Stimulated activated CD4-positive, alpha-beta T cell treated with anti-CD3 and anti-CD28 coated beads, Interleukin-4, amount 100 ng/mL, for 1 hour (primary cell): ENCODE measurements around the gene AMBRA1.
"Not testable (repeated sequence)": the region's sequence is repeated elsewhere in the genome, so short reads cannot be mapped to it uniquely, and the experiment has no call there.

Experiments
- DNase-seq: peaks from one replicate; pipeline ENCODE4 v3.0.0-alpha.2; 2020

AMBRA1 gene

GRCh38 chr11:46379482-46380293, 214.1 kb downstream of the AMBRA1 start:
- DNase-seq, result not testable (repeated sequence)

DNA sequence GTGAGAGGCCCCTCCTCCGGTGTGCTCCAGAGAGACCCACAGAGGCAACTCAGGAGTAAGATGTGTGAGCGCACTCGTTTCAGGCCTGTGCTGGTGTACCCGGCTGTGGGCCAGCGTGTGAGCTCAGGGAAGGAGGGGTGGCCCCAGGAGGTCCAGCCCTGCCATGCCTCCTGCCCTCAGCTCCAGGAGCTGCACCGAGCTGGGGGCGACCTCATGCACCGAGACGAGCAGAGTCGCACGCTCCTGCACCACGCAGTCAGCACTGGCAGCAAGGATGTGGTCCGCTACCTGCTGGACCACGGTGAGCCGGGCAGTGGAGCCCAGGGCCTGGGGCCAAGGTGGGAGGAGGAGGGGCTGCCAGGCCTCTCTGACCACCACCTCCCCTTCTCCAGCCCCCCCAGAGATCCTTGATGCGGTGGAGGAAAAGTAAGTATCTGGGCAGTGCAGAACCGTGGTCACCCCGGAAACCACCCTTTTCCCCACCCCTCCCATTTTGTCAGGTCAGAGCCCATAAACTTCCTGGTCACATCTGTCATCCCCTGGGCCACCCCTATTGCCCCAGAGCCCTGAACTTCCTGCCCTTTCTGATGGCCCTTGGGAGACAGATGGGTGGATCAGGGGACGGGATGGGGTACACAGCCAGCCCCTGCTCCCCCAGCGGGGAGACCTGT, 214.9 kb downstream of the AMBRA1 start:
- no peak for DNase-seq

GRCh38 chr11:46378296-46378695, 215.5 kb downstream of the AMBRA1 start:
- no peak for DNase-seq

- no peak for DNase-seq
Observed at GRCh38 chr11:46377831-46378230, 216.0 kb downstream of the AMBRA1 start.

DNA sequence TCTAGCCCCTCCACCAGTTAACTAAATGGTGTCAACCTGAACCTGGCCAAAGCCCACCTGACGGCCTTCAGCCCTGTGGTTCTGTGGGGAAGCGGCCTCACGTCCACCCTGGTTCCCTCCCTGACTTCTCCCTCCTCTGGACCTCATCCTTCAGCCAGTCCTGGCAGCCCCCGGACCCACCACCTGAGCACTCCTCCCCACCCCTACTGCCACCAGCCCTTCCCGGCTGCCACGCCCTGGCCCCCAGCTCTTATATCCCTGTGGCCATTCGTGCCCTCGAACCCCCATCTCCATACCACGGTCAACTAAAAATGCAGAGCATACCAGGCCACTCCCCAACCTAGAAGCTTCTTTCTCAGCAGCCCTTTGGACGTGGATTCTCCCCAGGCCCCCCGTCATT, 216.5 kb downstream of the AMBRA1 start:
- no peak for DNase-seq

DNA sequence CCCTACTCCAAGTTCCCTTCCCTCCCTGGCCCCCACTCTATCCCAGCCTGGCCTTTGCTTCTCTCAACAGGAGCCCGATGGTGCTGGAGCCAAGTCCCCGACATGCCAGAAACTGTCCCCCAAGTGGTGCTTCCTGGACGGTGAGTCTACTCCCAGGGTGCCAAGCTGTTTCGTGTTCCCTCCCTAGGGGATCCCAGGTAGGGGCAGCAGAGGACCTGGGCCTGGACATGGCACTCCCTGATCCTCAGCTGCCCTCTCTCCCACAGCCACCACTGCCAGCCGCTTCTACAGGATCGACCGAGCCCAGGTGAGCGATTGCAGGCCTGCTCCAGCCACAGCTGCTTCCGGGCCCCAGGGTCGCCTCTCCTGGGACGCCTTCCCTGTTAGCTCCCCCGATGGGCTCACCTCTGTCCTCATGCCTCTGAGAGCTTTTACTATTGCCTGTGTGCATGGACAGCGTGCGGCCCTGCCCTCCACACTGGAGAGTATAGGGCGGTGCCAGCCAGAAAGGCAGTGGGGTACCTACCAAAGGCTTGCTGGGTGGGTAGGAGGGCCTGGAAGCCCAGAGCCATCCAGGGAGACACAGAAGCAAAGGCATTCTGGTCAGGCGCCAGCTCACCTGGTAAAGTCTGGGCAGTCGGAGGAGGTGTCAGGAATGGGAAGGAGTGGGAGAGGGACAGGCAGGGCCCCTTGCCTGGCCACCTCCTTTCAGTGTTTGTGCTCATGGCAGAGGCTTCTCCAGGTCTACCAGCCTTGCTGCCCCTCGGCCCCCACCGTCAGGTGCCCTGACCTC, 217.4 kb downstream of the AMBRA1 start:
- DNase-seq, result no peak

GRCh38 chr11:46375392-46376101, 218.3 kb downstream of the AMBRA1 start:
- DNase-seq, result no peak

GRCh38 chr11:46374815-46375214, 219.0 kb downstream of the AMBRA1 start:
- DNase-seq, result no peak

- DNase-seq, result no peak
Observed at GRCh38 chr11:46373787-46374740, 219.8 kb downstream of the AMBRA1 start.

GRCh38 chr11:46372501-46372900, 221.3 kb downstream of the AMBRA1 start:
- DNase-seq, result not testable (repeated sequence)

GRCh38 chr11:46372086-46372485, 221.7 kb downstream of the AMBRA1 start:
- no peak for DNase-seq

GRCh38 chr11:46371262-46371661, 222.6 kb downstream of the AMBRA1 start:
- not testable (repeated sequence) for DNase-seq

- DNase-seq, result no peak
Observed at GRCh38 chr11:46370253-46370652, 223.6 kb downstream of the AMBRA1 start.

DNA sequence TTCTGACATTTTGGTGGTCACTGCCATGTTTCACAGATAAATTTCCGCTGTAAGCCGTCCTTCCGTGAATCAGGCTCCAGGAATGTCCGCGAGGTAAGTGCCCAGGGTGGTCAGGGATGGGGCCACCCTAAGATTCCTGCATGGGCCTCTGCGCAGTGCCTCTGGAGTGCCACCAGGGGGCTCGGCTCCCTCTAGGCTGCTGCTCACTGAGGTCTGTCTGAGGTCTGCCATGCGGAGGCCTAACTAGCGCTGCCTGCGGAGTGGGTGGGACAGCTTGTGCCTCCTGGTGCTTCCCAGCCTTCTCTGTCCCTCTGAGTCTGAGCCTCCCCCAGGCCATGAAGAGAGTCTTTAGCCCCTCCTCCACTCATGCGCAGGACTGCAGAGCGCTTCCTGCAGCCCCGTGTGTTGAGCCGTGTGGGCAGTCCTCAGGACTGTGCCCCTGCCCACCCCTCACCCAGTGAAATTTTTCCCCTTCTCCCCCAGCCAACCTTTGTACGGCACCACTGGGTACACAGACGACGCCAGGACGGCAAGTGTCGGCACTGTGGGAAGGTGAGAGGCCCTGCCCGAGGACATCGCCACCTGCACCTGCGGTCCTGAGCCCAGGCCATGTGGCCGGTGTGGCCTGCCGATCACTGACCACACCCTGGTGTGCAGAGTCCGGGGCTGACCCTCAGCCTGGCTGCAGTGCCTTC, 224.2 kb downstream of the AMBRA1 start:
- peak; percentile 63 for DNase-seq

- DNase-seq, result no peak
Observed at GRCh38 chr11:46367916-46368267, 225.9 kb downstream of the AMBRA1 start.

DNA sequence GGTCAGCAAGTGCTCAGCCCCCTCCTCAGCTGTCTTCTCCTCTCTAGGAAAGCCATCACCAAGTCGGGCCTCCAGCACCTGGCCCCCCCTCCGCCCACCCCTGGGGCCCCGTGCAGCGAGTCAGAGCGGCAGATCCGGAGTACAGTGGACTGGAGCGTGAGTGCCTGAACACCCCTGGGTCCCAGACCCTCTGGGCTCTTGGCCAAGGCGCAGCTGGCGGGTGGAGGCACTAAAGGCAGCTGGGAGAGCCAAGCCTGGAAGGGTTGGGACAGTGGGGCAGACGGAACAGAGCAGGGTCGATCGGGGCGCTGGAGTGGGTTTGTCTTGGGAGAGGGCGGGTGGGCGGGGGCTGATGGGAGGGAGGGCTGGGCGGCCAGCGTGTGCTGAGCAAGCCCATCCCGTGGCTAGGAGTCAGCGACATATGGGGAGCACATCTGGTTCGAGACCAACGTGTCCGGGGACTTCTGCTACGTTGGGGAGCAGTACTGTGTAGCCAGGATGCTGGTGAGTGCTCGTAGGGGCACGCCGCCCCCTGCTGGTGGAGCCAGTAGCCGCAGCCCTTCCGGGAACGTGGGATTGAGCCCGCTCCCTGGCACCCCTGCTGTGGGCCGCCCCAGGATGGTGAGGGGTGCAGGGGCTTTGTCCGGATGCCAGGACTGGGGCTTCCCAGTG, 226.4 kb downstream of the AMBRA1 start:
- peak; percentile 76 for DNase-seq

DNA sequence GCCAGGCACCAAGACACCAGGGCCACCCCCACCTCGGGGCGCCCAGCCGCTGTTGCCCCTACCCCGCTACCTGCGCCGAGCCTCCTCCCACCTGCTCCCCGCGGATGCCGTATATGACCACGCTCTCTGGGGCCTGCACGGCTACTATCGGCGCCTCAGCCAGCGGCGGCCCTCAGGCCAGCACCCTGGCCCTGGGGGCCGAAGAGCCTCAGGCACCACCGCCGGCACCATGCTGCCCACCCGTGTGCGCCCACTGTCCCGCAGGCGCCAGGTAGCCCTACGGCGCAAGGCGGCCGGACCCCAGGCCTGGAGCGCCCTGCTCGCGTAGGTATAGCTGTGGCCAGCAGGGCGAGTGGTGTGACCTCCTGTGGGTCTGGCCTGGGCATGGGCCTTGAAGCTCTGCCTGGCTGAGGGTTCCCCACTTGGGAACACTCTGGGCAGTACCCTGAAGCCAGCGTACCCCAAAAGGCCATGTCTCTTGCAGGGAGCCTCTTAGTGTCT, 227.1 kb downstream of the AMBRA1 start:
- no peak for DNase-seq

DNA sequence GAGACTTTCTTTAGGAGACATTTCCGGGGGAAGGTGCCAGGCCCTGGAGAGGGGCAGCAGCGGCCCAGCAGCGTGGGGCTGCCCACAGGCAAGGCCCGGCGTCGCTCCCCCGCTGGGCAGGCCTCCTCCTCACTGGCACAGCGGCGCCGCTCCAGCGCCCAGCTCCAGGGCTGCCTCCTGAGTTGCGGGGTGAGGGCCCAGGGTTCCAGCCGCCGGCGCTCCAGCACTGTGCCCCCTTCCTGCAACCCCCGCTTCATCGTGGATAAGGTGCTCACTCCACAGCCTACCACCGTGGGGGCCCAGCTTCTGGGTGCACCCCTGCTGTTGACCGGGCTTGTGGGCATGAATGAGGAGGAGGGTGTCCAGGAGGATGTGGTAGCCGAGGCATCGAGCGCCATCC, 227.6 kb downstream of the AMBRA1 start:
- no peak for DNase-seq

DNA sequence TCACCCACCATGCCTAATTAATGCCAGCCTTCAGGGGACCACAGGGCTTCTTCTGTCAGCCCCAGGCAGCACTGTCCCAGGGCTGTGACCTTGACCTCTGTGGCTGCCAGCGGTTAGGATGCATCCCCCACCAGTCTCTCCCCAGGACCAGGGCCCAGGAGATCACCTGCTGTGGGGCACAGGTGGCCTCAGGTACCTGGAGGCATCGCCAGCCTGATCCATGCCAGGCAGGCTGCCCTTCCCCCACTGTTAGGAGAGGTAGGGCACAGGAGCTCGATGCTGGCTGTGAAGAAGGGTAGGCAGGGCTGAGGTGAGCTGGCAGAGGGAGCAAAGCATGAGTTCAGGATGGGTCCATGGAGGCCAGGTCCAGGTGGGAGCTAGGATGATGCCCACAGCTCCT, 229.0 kb downstream of the AMBRA1 start:
- no peak for DNase-seq

GRCh38 chr11:46364056-46364455, 229.8 kb downstream of the AMBRA1 start:
- no peak for DNase-seq
